OCI-LY7 (cell line): Measurements from ENCODE around the gene STX18. TPM values are rescaled to one million over a fixed set of nuclear protein-coding genes. Genes with fewer than 3 reads are reported as not detected.
"Not testable (repeated sequence)": the region's sequence is repeated elsewhere in the genome, so short reads cannot be mapped to it uniquely, and the experiment has no call there.

Experiments used
- BruUV-seq: library from RNA; stranded (reverse); fragments of 400-500 nt; replicated peaks from 2 replicates; lab custom pipeline; 2021; lab: Mats Ljungman, UMichigan
- CTCF ChIA-PET: fragments of 300-600 bp; sonication (Branson Sonifier 250); formaldehyde crosslinking; loops from one replicate; lab custom pipeline; 2022; ENCODE audit warnings: antibody characterized with exemption; ENCODE audit not compliant: unreplicated experiment; lab: Charles Lee
- POLR2A ChIA-PET: fragments of 300-600 bp; sonication (Branson Sonifier 250); formaldehyde crosslinking; loops from one replicate; lab custom pipeline; 2022; ENCODE audit warnings: antibody characterized with exemption; lab: Charles Lee
- DNase-seq: peaks from one replicate; pipeline ENCODE4 v3.0.0-alpha.2; 2015; ENCODE audit warnings: low spot score
- H2AFZ ChIP-seq: fragments of 200-600 bp; sonication (generic), shearing (Covaris generic); 2 replicates; pipeline ENCODE4 v1.6.1; 2014; ENCODE audit warnings: mild to moderate bottlenecking, antibody characterized with exemption, low read length, moderate library complexity
- H3K27ac ChIP-seq: fragments of 200-600 bp; sonication (generic); 2 replicates; pipeline ENCODE4 v1.5.1; 2014; ENCODE audit warnings: mixed run types, low read depth, mild to moderate bottlenecking, moderate library complexity, low read length, inconsistent platforms; ENCODE audit not compliant: poor library complexity, severe bottlenecking
- H3K36me3 ChIP-seq: fragments of 200-600 bp; sonication (generic); 2 replicates; pipeline ENCODE4 v1.6.1; 2014; ENCODE audit warnings: mild to moderate bottlenecking, antibody characterized with exemption, low read length, moderate library complexity, mixed read lengths; ENCODE audit not compliant: insufficient read depth
- H3K4me1 ChIP-seq: fragments of 200-600 bp; sonication (generic); 2 replicates; pipeline ENCODE4 v1.5.1; 2014; ENCODE audit warnings: mild to moderate bottlenecking, low read length; ENCODE audit not compliant: insufficient read depth, poor library complexity, severe bottlenecking
- H3K4me2 ChIP-seq: fragments of 200-600 bp; sonication (generic); 2 replicates; pipeline ENCODE4 v1.6.1; 2014; ENCODE audit warnings: mild to moderate bottlenecking, low read length
- H3K4me3 ChIP-seq: fragments of 200-600 bp; sonication (generic); 2 replicates; pipeline ENCODE4 v1.5.1; 2014; ENCODE audit warnings: mild to moderate bottlenecking, low read depth, low read length; ENCODE audit not compliant: poor library complexity, severe bottlenecking
- H3K79me2 ChIP-seq: fragments of 200-600 bp; sonication (generic); 2 replicates; pipeline ENCODE4 v1.6.1; 2016; ENCODE audit warnings: low read depth, mild to moderate bottlenecking, low read length, moderate library complexity, mixed read lengths; ENCODE audit not compliant: insufficient read depth
- H3K9me2 ChIP-seq: fragments of 200-600 bp; sonication (generic); 2 replicates; pipeline ENCODE4 v1.6.1; 2016; ENCODE audit warnings: mild to moderate bottlenecking, low read length, mixed read lengths; ENCODE audit not compliant: insufficient read depth
- H3K9me3 ChIP-seq: fragments of 200-600 bp; sonication (generic); 2 replicates; pipeline ENCODE4 v1.6.1; 2014; ENCODE audit warnings: mild to moderate bottlenecking, mixed run types, low read length, mixed read lengths
- H4K20me1 ChIP-seq: fragments of 200-600 bp; sonication (generic); 2 replicates; pipeline ENCODE4 v1.6.1; 2014; ENCODE audit warnings: mild to moderate bottlenecking, antibody characterized with exemption, low read length, moderate library complexity, mixed read lengths; ENCODE audit not compliant: insufficient read depth
- CTCF ChIP-seq: fragments of 200-600 bp; sonication (generic); conservative IDR thresholded peaks from 2 replicates; pipeline ENCODE4 v1.5.1; 2014; ENCODE audit warnings: mild to moderate bottlenecking, antibody characterized with exemption, low read length, moderate library complexity, mixed read lengths
- EZH2phosphoT487 ChIP-seq: fragments of 200-600 bp; sonication (generic); IDR thresholded peaks from 2 replicates; pipeline ENCODE4 v1.6.1; 2018; ENCODE audit warnings: low read depth, borderline replicate concordance, mild to moderate bottlenecking, mixed run types, antibody characterized with exemption, low read length, moderate library complexity, mixed read lengths
- intact Hi-C: fragments of 100-400 bp; cut with micrococcal nuclease; formaldehyde crosslinking; loops from one replicate; pipeline ENCODE4 v1.10.0; 2022; ENCODE audit not compliant: unreplicated experiment
- total RNA-seq, 2 experiments: library from RNA; depleted of rRNA in 1 of 2; stranded (reverse); fragments of >200 nt in 1 of 2; shearing (Covaris generic) in 1 of 2; gene quantifications; 2 replicates each; pipeline ENCODE4 v1.2.3, GENCODE V29; 2014 to 2022

STX18 gene
- total RNA-seq, 2 experiments from 2014 or later: 30.6 to 35.2 TPM

DNA sequence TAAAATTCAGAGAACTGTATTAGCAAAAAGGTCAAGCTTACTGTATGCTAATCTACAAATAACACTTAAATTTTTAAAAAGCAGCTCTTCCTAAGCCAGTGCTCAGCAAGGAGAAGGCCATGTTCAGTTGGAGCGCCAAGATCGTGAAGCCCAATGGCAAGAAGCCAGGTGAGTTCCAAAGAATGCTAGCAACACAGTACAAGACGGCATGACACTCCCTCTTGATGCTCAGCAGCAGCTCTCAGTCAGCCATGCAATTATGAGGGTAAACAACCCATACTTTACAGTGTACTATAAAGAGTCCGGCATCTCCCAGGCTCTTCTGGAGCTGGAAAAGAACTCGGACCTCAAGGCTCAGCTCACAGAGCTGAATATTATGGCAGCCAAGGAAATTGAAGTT lies 34.9 kb downstream of the STX18 start:
- DNase-seq: no peak
- H3K4me2 ChIP-seq: no peak overlapping the region
- ChIA-PET CTCF (no interaction called here), POLR2A (interaction anchor here (0.9 to 1.3 kb wide), 3 partner anchors 11 to 43 kb away, joined by 4 to 7 read pairs (median 5); no protein-coding TSS in a partner anchor)
- no peaks in the 10 kb centered on the region for H3K9me2 ChIP-seq
- H4K20me1 ChIP-seq: no peaks in the 10 kb centered on the region
- H2AFZ ChIP-seq: no peak overlapping the region
- BruUV-seq: no TSS peak
- H3K9me3 ChIP-seq: no peaks in the 10 kb centered on the region
- H3K79me2 ChIP-seq: no peaks in the 10 kb centered on the region
- H3K36me3 ChIP-seq: 0 out of 2 replicates have a peak, but pooled peaks cover 5% of the 10 kb centered on the region
- H3K4me3 ChIP-seq: no peak overlapping the region
- no peak overlapping the region for H3K27ac ChIP-seq
- TF ChIP-seq EZH2phosphoT487 (no peak), CTCF (no peak)
- peaks cover 8% of the 10 kb centered on the region for H3K4me1 ChIP-seq
- intact Hi-C loops: loop anchor here (10.0 kb wide), 1 partner anchor 1548 kb away; no protein-coding TSS in a partner anchor

DNA sequence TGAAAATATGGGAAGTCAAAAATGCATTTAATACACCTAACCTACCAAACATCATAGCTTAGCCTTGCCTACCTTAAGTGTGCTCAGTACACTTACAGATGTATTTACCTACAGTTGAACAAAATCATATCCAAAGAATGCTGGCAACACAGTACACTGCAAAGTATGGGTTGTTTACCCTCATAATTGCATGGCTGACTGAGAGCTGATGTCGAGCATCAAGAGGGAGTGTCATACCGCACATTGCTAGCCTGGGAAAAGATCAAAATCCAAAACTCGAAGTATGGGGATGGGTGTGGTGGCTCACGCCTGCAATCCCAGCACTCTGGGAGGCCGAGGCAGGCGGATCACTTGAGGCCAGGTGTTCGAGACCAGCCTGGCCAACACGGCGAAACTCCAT lies 36.6 kb downstream of the STX18 start:
- H3K9me3 ChIP-seq, H3K9me2 ChIP-seq, H3K4me2 ChIP-seq, DNase-seq, H3K36me3 ChIP-seq, H3K4me3 ChIP-seq, H4K20me1 ChIP-seq, H3K79me2 ChIP-seq, CTCF ChIA-PET, H3K27ac ChIP-seq, BruUV-seq, H2AFZ ChIP-seq: not testable (repeated sequence)
- H3K4me1 ChIP-seq: peaks cover 12% of the 10 kb centered on the region
- POLR2A ChIA-PET: interaction anchor here (0.6 to 1.3 kb wide), 5 partner anchors 11 to 33 kb away, joined by 3 to 4 read pairs (median 3); no protein-coding TSS in a partner anchor
- intact Hi-C loops: loop anchor here (10.0 kb wide), 1 partner anchor 1550 kb away; no protein-coding TSS in a partner anchor

DNA sequence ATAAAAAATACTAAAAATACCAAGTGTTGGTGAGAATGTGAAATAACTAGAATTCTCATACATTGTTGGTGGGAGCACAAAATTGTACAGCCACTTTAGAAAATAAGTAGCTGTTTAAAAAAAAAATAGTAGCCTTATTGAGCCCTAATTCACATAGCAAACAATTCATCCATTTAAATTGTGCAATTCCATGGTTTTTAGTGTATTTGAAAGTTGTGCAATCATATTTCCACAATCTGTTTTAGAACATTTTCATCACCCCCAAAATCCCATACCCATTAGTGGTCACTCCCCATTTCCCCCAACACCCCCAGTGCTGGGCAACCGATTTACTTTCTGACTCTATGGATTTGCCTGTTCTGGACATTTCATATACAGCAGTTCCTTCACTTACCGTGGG lies 37.1 kb downstream of the STX18 start:
- no peak overlapping the region for H3K4me2 ChIP-seq
- no TSS peak for BruUV-seq
- H3K9me3 ChIP-seq: no peaks in the 10 kb centered on the region
- no peaks in the 10 kb centered on the region for H4K20me1 ChIP-seq
- no peak overlapping the region for H3K27ac ChIP-seq
- peaks cover 16% of the 10 kb centered on the region for H3K4me1 ChIP-seq
- H3K4me3 ChIP-seq: no peak overlapping the region
- intact Hi-C loops: loop anchor here (10.0 kb wide), 1 partner anchor 1550 kb away; no protein-coding TSS in a partner anchor
- no peaks in the 10 kb centered on the region for H3K9me2 ChIP-seq
- H2AFZ ChIP-seq: no peak overlapping the region
- H3K79me2 ChIP-seq: peaks cover 6% of the 10 kb centered on the region; the same call in 1 of the 2 replicates
- CTCF ChIA-PET: no interaction called here
- POLR2A ChIA-PET: interaction anchor here (0.7 to 1.3 kb wide), 4 partner anchors 12 to 33 kb away, joined by 3 to 4 read pairs (median 3); no protein-coding TSS in a partner anchor
- no peaks in the 10 kb centered on the region for H3K36me3 ChIP-seq
- no peak for DNase-seq
- TF ChIP-seq CTCF: no peak
- TF ChIP-seq EZH2phosphoT487: no peak
